HepG2 (cell line): ENCODE measurements around the gene NRN1L. TPM values are rescaled to one million over a fixed set of nuclear protein-coding genes. Genes with fewer than 3 reads are reported as not detected.

ENCODE experiments used
- ARNT ChIP-seq: fragments of 450-650 bp; IDR thresholded peaks from 2 replicates; pipeline ENCODE4 v1.6.1; 2017
- BRCA1 ChIP-seq: sonication (generic); formaldehyde crosslinking; IDR thresholded peaks from 2 replicates; pipeline ENCODE4 v1.4.0; 2020; ENCODE audit warnings: missing genetic modification reagents
- CBX2 ChIP-seq, 2 experiments: fragments of 200-600 bp in 1 of 2; sonication (generic); formaldehyde crosslinking in 1 of 2; IDR thresholded peaks; 2 replicates each; pipeline versions ENCODE4 v1.7.0 to v1.8.1; 2018 to 2022; ENCODE audit warnings: low read depth in 2 of 2, low read length in 1 of 2, mild to moderate bottlenecking in 1 of 2, missing genetic modification reagents in 1 of 2
- CERS6 ChIP-seq: sonication (generic); formaldehyde crosslinking; IDR thresholded peaks from 2 replicates; pipeline ENCODE4 v1.5.0; 2020; ENCODE audit warnings: missing genetic modification reagents
- DMAP1 ChIP-seq: IDR thresholded peaks from 2 replicates; pipeline ENCODE4 v1.6.1; 2016
- E2F5 ChIP-seq: sonication (generic); formaldehyde crosslinking; conservative IDR thresholded peaks from 2 replicates; pipeline ENCODE4 v1.4.0; 2020; ENCODE audit warnings: missing genetic modification reagents
- ELF1 ChIP-seq: sonication (generic); formaldehyde crosslinking; IDR thresholded peaks from 2 replicates; pipeline ENCODE4 v1.4.0; 2020; ENCODE audit warnings: missing genetic modification reagents
- EP300 ChIP-seq, 3 experiments: sonication (generic) in 1 of 3; formaldehyde crosslinking in 1 of 3; IDR thresholded peaks; 2 replicates each; pipeline versions ENCODE4 v1.5.1 to v1.6.1; 2011 to 2020; ENCODE audit warnings: low read depth in 2 of 3, low read length in 2 of 3, borderline replicate concordance in 1 of 3, improper control_type of control experiment in 1 of 3, mild to moderate bottlenecking in 1 of 3, missing genetic modification reagents in 1 of 3, moderate library complexity in 1 of 3
- FOXA3 ChIP-seq: IDR thresholded peaks from 2 replicates; pipeline ENCODE4 v1.6.1; 2016; ENCODE audit warnings: missing genetic modification reagents, missing compliant biosample characterization
- PLSCR1 ChIP-seq: sonication (generic); formaldehyde crosslinking; IDR thresholded peaks from 2 replicates; pipeline ENCODE4 v1.5.0; 2020; ENCODE audit warnings: missing genetic modification reagents, mild to moderate bottlenecking, borderline replicate concordance
- RFX1 ChIP-seq: fragments of 450-650 bp; IDR thresholded peaks from 2 replicates; pipeline ENCODE4 v1.6.1; 2017
- SOX6 ChIP-seq, 2 experiments: fragments of 450-650 bp in 1 of 2; sonication (generic) in 1 of 2; formaldehyde crosslinking in 1 of 2; IDR thresholded peaks; 2 replicates each; pipeline versions ENCODE4 v1.4.0 to v1.6.1; 2017 to 2020; ENCODE audit warnings: antibody characterized with exemption in 1 of 2, mild to moderate bottlenecking in 1 of 2, missing genetic modification reagents in 1 of 2
- SRSF9 ChIP-seq: fragments of 200-400 bp; formaldehyde crosslinking; IDR thresholded peaks from 2 replicates; pipeline ENCODE4 v1.6.1; 2018; ENCODE audit warnings: borderline replicate concordance, mild to moderate bottlenecking, low read depth, low read length; ENCODE audit not compliant: insufficient read depth, poor library complexity, severe bottlenecking
- TAF1 ChIP-seq: sonication (generic); formaldehyde crosslinking; IDR thresholded peaks from 2 replicates; pipeline ENCODE4 v1.4.0; 2020; ENCODE audit warnings: missing genetic modification reagents
- TCF12 ChIP-seq, 2 experiments: fragments of 450-650 bp in 1 of 2; sonication (generic) in 1 of 2; formaldehyde crosslinking in 1 of 2; IDR thresholded peaks; 2 replicates each; pipeline versions ENCODE4 v1.6.1 to v1.8.0; 2017 to 2022; ENCODE audit warnings: antibody characterized with exemption in 1 of 2, mild to moderate bottlenecking in 1 of 2, missing genetic modification reagents in 1 of 2, moderate library complexity in 1 of 2
- ZFAT ChIP-seq: sonication (generic); formaldehyde crosslinking; conservative IDR thresholded peaks from 2 replicates; pipeline ENCODE4 v1.8.1; 2023; ENCODE audit warnings: missing genetic modification reagents, inconsistent platforms
- ZFP82 ChIP-seq: sonication (generic); formaldehyde crosslinking; IDR thresholded peaks from 2 replicates; pipeline ENCODE4 v1.5.1; 2020; ENCODE audit warnings: mild to moderate bottlenecking, missing genetic modification reagents, borderline replicate concordance
- ZKSCAN5 ChIP-seq: sonication (generic); formaldehyde crosslinking; IDR thresholded peaks from 2 replicates; pipeline ENCODE4 v1.5.1; 2020; ENCODE audit warnings: mild to moderate bottlenecking, missing genetic modification reagents
- ZMYM4 ChIP-seq: sonication (generic); formaldehyde crosslinking; IDR thresholded peaks from 2 replicates; pipeline ENCODE4 v1.8.1; 2023; ENCODE audit warnings: mild to moderate bottlenecking, missing genetic modification reagents
- ZNF34 ChIP-seq: sonication (generic); formaldehyde crosslinking; IDR thresholded peaks from 2 replicates; pipeline ENCODE4 v1.4.0; 2020; ENCODE audit warnings: mild to moderate bottlenecking, missing genetic modification reagents, borderline replicate concordance
- ZNF615 ChIP-seq: sonication (generic); formaldehyde crosslinking; IDR thresholded peaks from 2 replicates; pipeline ENCODE4 v1.5.0; 2020; ENCODE audit warnings: mild to moderate bottlenecking, missing genetic modification reagents, borderline replicate concordance
- ZNF691 ChIP-seq: sonication (generic); formaldehyde crosslinking; IDR thresholded peaks from 2 replicates; pipeline ENCODE4 v1.4.0; 2020; ENCODE audit warnings: missing genetic modification reagents, low read depth, mild to moderate bottlenecking, borderline replicate concordance
- polyA plus RNA-seq, 8 experiments: library from polyadenylated mRNA; depleted of rRNA in 3 of 8; stranded (reverse) in 7 of 8; unstranded in 1 of 8; fragments of >200 nt; fragmentation: Illumina TruSeq in 4 of 8; extraction: Trizol in 4 of 8; gene quantifications; 2 replicates each; pipeline versions ENCODE4 v1.2.1 to v1.2.3, GENCODE V29; 2011 to 2016; ENCODE audit warnings: low read depth in 4 of 8, missing spikeins in 1 of 8, mixed read lengths in 1 of 8; ENCODE audit not compliant: insufficient read depth in 1 of 8
- total RNA-seq, 5 experiments: library from RNA; depleted of rRNA; stranded (reverse); fragments of >200 nt; fragmentation: Illumina TruSeq; extraction: Trizol; gene quantifications; 2 replicates each; pipeline ENCODE4 v1.2.3, GENCODE V29; 2016; ENCODE audit warnings: low read depth in 1 of 5

NRN1L gene
- total and polyA plus RNA-seq, 2 of the 13 experiments (the other 11 are each of a cell fraction or from before 2014, with no cell fraction given): 0.53 to 1.2 TPM

- TF ChIP-seq TCF12 (IDR thresholded peaks at IDR 0.05): no peak
- TF ChIP-seq TCF12 (CRISPR knock-in tag; IDR thresholded peaks at IDR 0.05): no peak
- no peak for TF ChIP-seq SOX6 (IDR thresholded peaks at IDR 0.05)
- TF ChIP-seq SOX6 (CRISPR knock-in tag; IDR thresholded peaks at IDR 0.05): peak; percentile 86
- no peak for TF ChIP-seq ZFAT (CRISPR knock-in tag)
- no peak for TF ChIP-seq RFX1
- TF ChIP-seq ZKSCAN5 (CRISPR knock-in tag): peak; percentile 71; the same call in 1 of the 2 replicates
- peak; percentile 93 for TF ChIP-seq ELF1
- TF ChIP-seq BRCA1 (CRISPR knock-in tag): peak; percentile 33; the same call in 1 of the 2 replicates
- TF ChIP-seq EP300 (IDR thresholded peaks at IDR 0.05; ENCODE audit: low read depth in 2 of 2, low read length in 2 of 2): peak in 1 of 2 experiments; percentile 65; a peak in 2 of 4 replicates
- TF ChIP-seq EP300 (CRISPR knock-in tag; IDR thresholded peaks at IDR 0.05; ENCODE audit: borderline replicate concordance): no peak
- no peak for TF ChIP-seq ZNF615 (CRISPR knock-in tag)
- TF ChIP-seq PLSCR1 (CRISPR knock-in tag): no peak
- TF ChIP-seq DMAP1: peak; percentile 86
- TF ChIP-seq FOXA3 (CRISPR knock-in tag): peak; percentile 59
- no peak for TF ChIP-seq CERS6 (CRISPR knock-in tag)
- peak; percentile 71 for TF ChIP-seq TAF1 (CRISPR knock-in tag)
- TF ChIP-seq SRSF9: no peak
- TF ChIP-seq ZNF691: no peak; the same call in 1 of the 2 replicates
- TF ChIP-seq ZNF34 (CRISPR knock-in tag): peak; percentile 75
- peak; percentile 96; the same call in 1 of the 2 replicates for TF ChIP-seq ZFP82 (CRISPR knock-in tag)
- TF ChIP-seq E2F5 (CRISPR knock-in tag): peak; percentile 85
- TF ChIP-seq CBX2 (IDR thresholded peaks at IDR 0.05; ENCODE audit: low read depth, low read length): no peak
- peak; percentile 88 for TF ChIP-seq CBX2 (CRISPR knock-in tag; IDR thresholded peaks at IDR 0.05; ENCODE audit: low read depth)
- no peak for TF ChIP-seq ARNT
- peak; percentile 69; the same call in 1 of the 2 replicates for TF ChIP-seq ZMYM4
Measured at GRCh38 chr16:67846320-67847063, 38.2 kb upstream of the NRN1L start, which contains the start of gene NUTF2 (continued).
